ENCODE data around the gene S100A12.

Gene S100A12

GRCh38 chr1:153368495-153368894 lies 6.9 kb downstream of the S100A12 start:
- DNase-seq (ENCODE audit: low read depth) = no peak

- DNase-seq (ENCODE audit: low read depth) = no peak
Observed at GRCh38 chr1:153367090-153367489, 8.3 kb downstream of the S100A12 start.

- no peak for DNase-seq (ENCODE audit: low read depth)
Observed at GRCh38 chr1:153366261-153366660, 9.2 kb downstream of the S100A12 start.

GRCh38 chr1:153365696-153366095 lies 9.7 kb downstream of the S100A12 start:
- DNase-seq (ENCODE audit: low read depth) = no peak

GRCh38 chr1:153364766-153365666 lies 10.4 kb downstream of the S100A12 start:
- no peak for DNase-seq (ENCODE audit: low read depth)

GRCh38 chr1:153364156-153364555 lies 11.3 kb downstream of the S100A12 start:
- no peak for DNase-seq (ENCODE audit: low read depth)

- DNase-seq (ENCODE audit: low read depth) = no peak
Observed at GRCh38 chr1:153363641-153364040, 11.8 kb downstream of the S100A12 start.

GRCh38 chr1:153362187-153362775 lies 13.1 kb downstream of the S100A12 start:
- DNase-seq (ENCODE audit: low read depth) = no peak

- no peak for DNase-seq (ENCODE audit: low read depth)
Observed at GRCh38 chr1:153361480-153362109, 13.8 kb downstream of the S100A12 start.

GRCh38 chr1:153360592-153361479 lies 14.6 kb downstream of the S100A12 start:
- DNase-seq (ENCODE audit: low read depth) = no peak

GRCh38 chr1:153360190-153360589 lies 15.2 kb downstream of the S100A12 start:
- DNase-seq (ENCODE audit: low read depth) = no peak

- DNase-seq (ENCODE audit: low read depth) = no peak
Observed at GRCh38 chr1:153359241-153359640, 16.2 kb downstream of the S100A12 start.

GRCh38 chr1:153358691-153358975 lies 16.8 kb downstream of the S100A12 start:
- no peak for DNase-seq (ENCODE audit: low read depth)

GRCh38 chr1:153357853-153358690 lies 17.3 kb downstream of the S100A12 start, which contains the start of gene S100A9:
S100A9 (plus strand) TSS chr1:153357854; CDS start chr1:153358284, 430 bp downstream.
- no peak for DNase-seq (ENCODE audit: low read depth)

GRCh38 chr1:153357076-153357852 lies 18.2 kb downstream of the S100A12 start:
- no peak for DNase-seq (ENCODE audit: low read depth)

- DNase-seq (ENCODE audit: low read depth) = no peak
Observed at GRCh38 chr1:153356392-153357075, 18.9 kb downstream of the S100A12 start.

GRCh38 chr1:153355445-153356071 lies 19.9 kb downstream of the S100A12 start:
- DNase-seq (ENCODE audit: low read depth) = no peak

- no peak for DNase-seq (ENCODE audit: low read depth)
Observed at GRCh38 chr1:153354515-153355193, 20.8 kb downstream of the S100A12 start.
